Measurements from ENCODE around the gene SKP1.

Gene SKP1

DNA sequence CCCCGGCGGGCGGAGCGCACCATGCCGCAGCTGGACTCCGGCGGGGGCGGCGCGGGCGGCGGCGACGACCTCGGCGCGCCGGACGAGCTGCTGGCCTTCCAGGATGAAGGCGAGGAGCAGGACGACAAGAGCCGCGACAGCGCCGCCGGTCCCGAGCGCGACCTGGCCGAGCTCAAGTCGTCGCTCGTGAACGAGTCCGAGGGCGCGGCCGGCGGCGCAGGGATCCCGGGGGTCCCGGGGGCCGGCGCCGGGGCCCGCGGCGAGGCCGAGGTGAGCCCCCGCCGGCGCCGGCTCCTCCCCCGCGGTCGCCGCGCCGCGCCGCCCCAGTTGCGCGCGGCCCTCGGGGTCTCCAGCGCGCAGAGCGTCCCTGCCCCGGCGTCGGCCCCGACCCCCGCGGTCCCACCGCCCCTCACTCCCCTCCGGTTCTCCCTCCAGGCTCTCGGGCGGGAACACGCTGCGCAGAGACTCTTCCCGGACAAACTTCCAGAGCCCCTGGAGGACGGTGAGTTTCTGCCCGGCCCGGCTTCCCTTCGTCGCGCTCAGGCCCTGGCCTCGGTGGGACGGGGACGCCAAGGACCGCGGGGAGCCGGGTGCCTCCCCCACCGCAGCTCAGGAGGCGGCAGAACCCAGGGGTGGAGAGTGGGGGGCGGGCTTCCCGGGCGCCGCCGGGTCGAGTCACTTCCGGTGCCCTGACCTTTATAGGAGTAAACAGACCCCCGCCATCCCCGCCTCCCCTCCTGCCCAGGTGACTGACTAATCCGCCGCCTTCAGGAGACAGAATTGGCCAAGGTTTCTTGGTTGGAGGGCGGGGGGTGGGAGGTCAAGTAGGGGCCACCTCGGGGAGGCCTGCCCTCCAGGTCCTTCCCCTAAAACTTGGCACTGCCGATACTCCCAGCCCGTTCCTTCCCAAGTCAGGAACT lies 61.6 kb downstream of the SKP1 start:
- Histone ChIP-seq H3K23ac (ENCODE audit: low read depth, low read length, poor library complexity) (peak overlapping the region; percentile 66), H3K4me2 (ENCODE audit: insufficient read depth, low read length, poor library complexity, severe bottlenecking) (peak overlapping the region; percentile 97), H3K36me3 (replicated peaks in 1 of 2; ENCODE audit: control insufficient read depth in 2 of 2, insufficient read depth in 2 of 2, low read length in 2 of 2) (no peaks in the 10 kb centered on the region), H3K14ac (ENCODE audit: low read length) (peak overlapping the region; percentile 22), H2AFZ (ENCODE audit: low read length) (peak overlapping the region; percentile 94), H3K4ac (ENCODE audit: low read length) (no peak overlapping the region), H3K9ac (ENCODE audit: low read depth, low read length, poor library complexity) (peak overlapping the region; percentile 65), H3K18ac (ENCODE audit: low read length) (peak overlapping the region; percentile 90), H3K27ac (replicated peaks; ENCODE audit: low read length) (no peak overlapping the region), H2BK12ac (ENCODE audit: low read length) (no peak overlapping the region), H3K4me3 (ENCODE audit: low read length in 2 of 2) (peak overlapping the region; percentile 53 to 85), H3K4me1 (ENCODE audit: control insufficient read depth in 2 of 2, insufficient read depth in 1 of 2, low read depth in 1 of 2, low read length in 2 of 2) (peaks cover 11 to 12% of the 10 kb centered on the region in 2 donors), H2BK120ac (ENCODE audit: low read depth, low read length) (no peak overlapping the region), H4K91ac (ENCODE audit: low read depth, low read length, poor library complexity) (no peak overlapping the region), H3K27me3 (ENCODE audit: control insufficient read depth in 3 of 3, insufficient read depth in 3 of 3, low read depth in 1 of 3, low read length in 3 of 3) (peaks cover 6 to 38% (median 36%) of the 10 kb centered on the region in 3 experiments), H2AK5ac (ENCODE audit: low read depth, low read length) (no peak overlapping the region), H2BK15ac (ENCODE audit: low read length) (no peak overlapping the region), H3K79me1 (ENCODE audit: low read depth, low read length) (no peaks in the 10 kb centered on the region), H2BK5ac (ENCODE audit: low read length) (no peak overlapping the region), H3K9me3 (replicated peaks in 1 of 2; ENCODE audit: control insufficient read depth in 2 of 2, insufficient read depth in 1 of 2, low read depth in 1 of 2, low read length in 2 of 2) (no peaks in the 10 kb centered on the region), H4K8ac (ENCODE audit: low read depth, low read length) (no peak overlapping the region)
- no peak for DNase-seq (ENCODE audit: low spot score)
- no CpG with 5 or more reads among the region's 110 CpGs for WGBS, 2 donors (ENCODE audit: extremely low coverage in 2 of 2, insufficient read length in 2 of 2, insufficient replicate concordance in 1 of 2)

DNA sequence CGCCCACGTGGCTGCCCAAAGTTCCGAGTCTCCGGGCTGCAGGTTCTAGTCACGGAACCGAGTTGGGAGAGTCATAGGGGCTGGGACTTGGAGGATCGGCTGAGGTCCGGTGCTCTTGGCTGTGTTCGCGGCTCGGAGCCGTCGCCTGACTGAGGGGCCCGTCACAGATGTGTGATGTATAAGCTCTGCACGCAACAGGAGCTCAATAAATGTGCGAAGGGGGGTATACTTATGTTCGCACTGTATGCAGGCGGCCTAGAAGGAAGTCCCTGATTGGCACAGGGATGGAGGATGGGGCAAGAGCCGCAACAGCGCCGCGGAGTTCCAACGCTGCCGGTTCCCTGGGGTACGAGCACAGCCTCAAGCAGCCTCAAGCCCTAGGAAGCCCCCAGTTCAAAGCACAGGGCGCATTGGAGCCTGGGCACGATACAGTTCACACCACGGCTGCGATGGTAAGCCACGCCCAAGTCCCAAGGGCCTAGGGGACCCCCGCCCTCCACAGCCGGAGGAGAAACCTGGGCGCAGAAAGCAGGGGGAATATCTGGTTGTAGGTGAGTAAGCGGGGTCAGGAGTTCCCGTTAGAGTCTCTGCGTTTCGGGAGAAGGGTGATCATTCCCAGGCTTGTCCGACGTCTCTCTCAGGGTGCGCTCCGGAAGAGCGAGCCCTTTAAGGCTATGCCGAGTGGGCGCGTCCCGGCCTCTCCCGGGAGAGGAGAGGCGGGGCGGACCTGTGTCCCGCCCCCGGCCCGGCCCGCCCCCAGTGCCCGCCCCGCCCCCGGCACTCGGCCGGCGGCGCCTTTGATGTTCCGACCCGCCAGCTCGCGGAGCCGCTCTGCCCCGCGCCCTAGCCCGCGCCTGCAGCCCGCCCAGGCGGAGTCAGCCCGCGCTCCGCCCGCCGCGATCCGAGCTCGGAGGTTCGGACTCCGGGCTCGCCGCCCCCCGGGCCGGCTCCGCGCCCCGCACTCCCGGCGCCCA lies 62.6 kb downstream of the SKP1 start, which contains the start of gene TCF7:
Gene TCF7 (plus strand): TSS at position 780 of the 974 bp plus-strand sequence. CDS start 226 bp downstream, outside the sequence.
- H3K27me3 ChIP-seq (ENCODE audit: control insufficient read depth in 3 of 3, insufficient read depth in 3 of 3, low read depth in 1 of 3, low read length in 3 of 3), result peaks cover 6 to 38% (median 36%) of the 10 kb centered on the region in 3 experiments
- no peak within 1 kb of the TSS for H4K91ac ChIP-seq (ENCODE audit: low read depth, low read length, poor library complexity)
- no peak within 1 kb of the TSS for H3K27ac ChIP-seq (replicated peaks; ENCODE audit: low read length)
- peak; percentile 81 for DNase-seq (ENCODE audit: low spot score)
- H3K9ac ChIP-seq (ENCODE audit: low read depth, low read length, poor library complexity), result peak within 1 kb of the TSS; percentile 65
- H3K4me3 ChIP-seq (ENCODE audit: low read length in 2 of 2), result peak within 1 kb of the TSS; percentile 53 to 85
- H3K4me2 ChIP-seq (ENCODE audit: insufficient read depth, low read length, poor library complexity, severe bottlenecking), result peak within 1 kb of the TSS; percentile 97
- WGBS, 2 donors (ENCODE audit: extremely low coverage in 2 of 2, insufficient read length in 2 of 2, insufficient replicate concordance in 1 of 2), result no CpG with 5 or more reads among the region's 90 CpGs
- H3K4ac ChIP-seq (ENCODE audit: low read length), result no peak within 1 kb of the TSS
- no peak within 1 kb of the TSS for H2BK120ac ChIP-seq (ENCODE audit: low read depth, low read length)
- H2BK5ac ChIP-seq (ENCODE audit: low read length), result no peak within 1 kb of the TSS
- peaks cover 14 to 15% of the 10 kb centered on the region in 2 donors for H3K4me1 ChIP-seq (ENCODE audit: control insufficient read depth in 2 of 2, insufficient read depth in 1 of 2, low read depth in 1 of 2, low read length in 2 of 2)
- peak within 1 kb of the TSS; percentile 48 for H2AK5ac ChIP-seq (ENCODE audit: low read depth, low read length)
- H3K36me3 ChIP-seq (replicated peaks in 1 of 2; ENCODE audit: control insufficient read depth in 2 of 2, insufficient read depth in 2 of 2, low read length in 2 of 2), result no peaks in the 10 kb centered on the region
- H3K9me3 ChIP-seq (replicated peaks in 1 of 2; ENCODE audit: control insufficient read depth in 2 of 2, insufficient read depth in 1 of 2, low read depth in 1 of 2, low read length in 2 of 2), result no peaks in the 10 kb centered on the region
- H3K79me1 ChIP-seq (ENCODE audit: low read depth, low read length), result no peaks in the 10 kb centered on the region
- H4K8ac ChIP-seq (ENCODE audit: low read depth, low read length), result no peak within 1 kb of the TSS
- peak within 1 kb of the TSS; percentile 67 for H3K23ac ChIP-seq (ENCODE audit: low read depth, low read length, poor library complexity)
- H3K14ac ChIP-seq (ENCODE audit: low read length), result peak within 1 kb of the TSS; percentile 22
- peak within 1 kb of the TSS; percentile 93 for H3K18ac ChIP-seq (ENCODE audit: low read length)
- H2BK15ac ChIP-seq (ENCODE audit: low read length), result peak within 1 kb of the TSS; percentile 30
- peak within 1 kb of the TSS; percentile 22 for H2BK12ac ChIP-seq (ENCODE audit: low read length)
- peak within 1 kb of the TSS; percentile 94 for H2AFZ ChIP-seq (ENCODE audit: low read length)

GRCh38 chr5:134113363-134113889 lies 63.3 kb downstream of the SKP1 start:
- Histone ChIP-seq H3K18ac (ENCODE audit: low read length) (peak overlapping the region; percentile 93), H3K36me3 (replicated peaks in 1 of 2; ENCODE audit: control insufficient read depth in 2 of 2, insufficient read depth in 2 of 2, low read length in 2 of 2) (no peaks in the 10 kb centered on the region), H3K9ac (ENCODE audit: low read depth, low read length, poor library complexity) (peak overlapping the region; percentile 65), H4K91ac (ENCODE audit: low read depth, low read length, poor library complexity) (no peak overlapping the region), H2AFZ (ENCODE audit: low read length) (peak overlapping the region; percentile 94), H3K4me2 (ENCODE audit: insufficient read depth, low read length, poor library complexity, severe bottlenecking) (peak overlapping the region; percentile 97), H3K4me3 (ENCODE audit: low read length in 2 of 2) (peak overlapping the region; percentile 53 to 84), H3K27ac (replicated peaks; ENCODE audit: low read length) (no peak overlapping the region), H3K79me1 (ENCODE audit: low read depth, low read length) (no peaks in the 10 kb centered on the region), H3K14ac (ENCODE audit: low read length) (no peak overlapping the region), H3K4me1 (ENCODE audit: control insufficient read depth in 2 of 2, insufficient read depth in 1 of 2, low read depth in 1 of 2, low read length in 2 of 2) (peaks cover 14 to 15% of the 10 kb centered on the region in 2 donors), H2AK5ac (ENCODE audit: low read depth, low read length) (peak overlapping the region; percentile 48), H3K27me3 (ENCODE audit: control insufficient read depth in 3 of 3, insufficient read depth in 3 of 3, low read depth in 1 of 3, low read length in 3 of 3) (peaks cover 6 to 43% (median 38%) of the 10 kb centered on the region in 3 experiments), H2BK12ac (ENCODE audit: low read length) (no peak overlapping the region), H3K9me3 (replicated peaks in 1 of 2; ENCODE audit: control insufficient read depth in 2 of 2, insufficient read depth in 1 of 2, low read depth in 1 of 2, low read length in 2 of 2) (no peaks in the 10 kb centered on the region), H2BK15ac (ENCODE audit: low read length) (peak overlapping the region; percentile 30), H2BK5ac (ENCODE audit: low read length) (no peak overlapping the region), H4K8ac (ENCODE audit: low read depth, low read length) (no peak overlapping the region), H2BK120ac (ENCODE audit: low read depth, low read length) (no peak overlapping the region), H3K4ac (ENCODE audit: low read length) (no peak overlapping the region), H3K23ac (ENCODE audit: low read depth, low read length, poor library complexity) (no peak overlapping the region)
- DNase-seq (ENCODE audit: low spot score), result no peak
- no CpG with 5 or more reads among the region's 30 CpGs for WGBS, 2 donors (ENCODE audit: extremely low coverage in 2 of 2, insufficient read length in 2 of 2, insufficient replicate concordance in 1 of 2)
